ENCODE data around the gene PTK7. TPM values are rescaled to one million over a fixed set of nuclear protein-coding genes. Genes with fewer than 3 reads are reported as not detected.
A peak's percentile ranks its signal among the peaks of the same experiment; 100 is the strongest.

The PTK7 gene
- total and polyA plus RNA-seq, 2 donors (not counting 3 experiments of a cell fraction or from before 2014, with no cell fraction given), result 41.9 to 65.6 TPM

- dilution Hi-C loops (cut with MboI; ENCODE audit: extremely low pct_ligation_motif_present, low sequenced_read_pairs) (no loop called here), intact Hi-C loops (cut with micrococcal nuclease) (no loop called here)
- Histone ChIP-seq H3K4me1 (ENCODE audit: control insufficient read depth, extremely low read depth, insufficient read depth, low read length) (peaks cover 15% of the 10 kb centered on the region), H3K9ac (replicated peaks; ENCODE audit: extremely low read depth, insufficient read depth, low read length) (peak overlapping the region; percentile 69), H2AFZ (ENCODE audit: low read depth, low read length) (peak overlapping the region; percentile 94), H3K27ac (ENCODE audit: insufficient read depth, low read depth, low read length) (peak overlapping the region; percentile 91), H3K4me2 (ENCODE audit: insufficient read depth, low read length) (peak overlapping the region; percentile 92), H3K27me3 (ENCODE audit: control insufficient read depth in 2 of 2, insufficient read depth in 2 of 2, low read length in 2 of 2) (no peaks in the 10 kb centered on the region), H4K20me1 (replicated peaks; ENCODE audit: control insufficient read depth, extremely low read depth, insufficient read depth, low read length) (no peaks in the 10 kb centered on the region), H3K4me3 (replicated peaks in 1 of 3; ENCODE audit: insufficient read depth in 1 of 3, low read depth in 1 of 3, low read length in 3 of 3) (peak overlapping the region; percentile 68 to 96 (median 94)), H3K9me3 (replicated peaks; ENCODE audit: control insufficient read depth, insufficient read depth, low read length) (no peaks in the 10 kb centered on the region), H3K9me1 (replicated peaks; ENCODE audit: control insufficient read depth, extremely low read depth, insufficient read depth, low read length) (no peaks in the 10 kb centered on the region), H3K36me3 (ENCODE audit: control insufficient read depth in 2 of 2, extremely low read depth in 1 of 2, insufficient read depth in 2 of 2, low read length in 2 of 2) (no peaks in the 10 kb centered on the region), H3K79me2 (ENCODE audit: control insufficient read depth, insufficient read depth, low read length) (peaks cover 12% of the 10 kb centered on the region)
- CTCF ChIA-PET, result interaction anchor here (0.6 to 1.8 kb wide), 6 partner anchors 17 to 110 kb away, joined by 3 to 8 read pairs (median 4); partner anchors contain the start of gene PEX6
- no peak for FAIRE-seq
- no peak for DNase-seq (ENCODE audit: low read depth, low spot score)
- POLR2A ChIA-PET, result interaction anchor here (1.1 to 1.5 kb wide), 2 partner anchors 46 to 76 kb away, joined by 3 to 9 read pairs; partner anchors contain the start of genes KLHDC3, MEA1 and PPP2R5D
- no TSS peak for BruUV-seq (replicated peaks)
- TF ChIP-seq MAX (IDR thresholded peaks at IDR 0.05; ENCODE audit: insufficient read depth, insufficient read length) (no peak), POLR2AphosphoS5 (IDR thresholded peaks at IDR 0.05; ENCODE audit: insufficient read depth, low read depth, low read length) (no peak), EZH2 (IDR thresholded peaks at IDR 0.05; ENCODE audit: borderline replicate concordance, low read depth, low read length, severe bottlenecking) (no peak), JUN (IDR thresholded peaks at IDR 0.05; ENCODE audit: borderline replicate concordance, insufficient read depth, insufficient read length, low read depth) (no peak), POLR2A (IDR thresholded peaks at IDR 0.05; ENCODE audit: low read depth, low read length) (no peak), GATA2 (IDR thresholded peaks at IDR 0.05; ENCODE audit: insufficient read depth, insufficient read length, low read depth, low read length) (no peak), MYC (IDR thresholded peaks at IDR 0.05; ENCODE audit: low read depth, low read length) (no peak), FOS (IDR thresholded peaks at IDR 0.05; ENCODE audit: borderline replicate concordance, insufficient read depth, low read length) (no peak), CTCF (IDR thresholded peaks at IDR 0.05; ENCODE audit: extremely low read depth in 1 of 2, insufficient read depth in 1 of 2, low read depth in 1 of 2, low read length in 2 of 2) (no peak)
Measured at GRCh38 chr6:43060034-43060754, 15.9 kb upstream of the PTK7 start.
